K562 (cell line): ENCODE measurements around the gene ZBTB20. TPM values are rescaled to one million over a fixed set of nuclear protein-coding genes. Genes with fewer than 3 reads are reported as not detected.

Experiments used
- ATAC-seq: fragments of 200-7000 bp; cut with Tn5 transposase; 3 replicates; pipeline ENCODE4 v1.9.1; 2020; ENCODE audit warnings: moderate library complexity
- BruUV-seq: library from RNA; stranded (reverse); fragments of 400-500 nt; replicated peaks from 2 replicates; lab custom pipeline; 2021; lab: Mats Ljungman, UMichigan
- CTCF ChIA-PET: fragments of 300-600 bp; formaldehyde crosslinking; extraction: SDS; loops from one replicate; lab custom pipeline; 2021; ENCODE audit warnings: low intra/inter-chr PET ratio; lab: Yijun Ruan, JAX
- POLR2A ChIA-PET: fragments of 300-600, 350-650 bp; sonication (Branson Sonifier 250); formaldehyde crosslinking; extraction: SDS; loops from one replicate; lab custom pipeline; 2021; ENCODE audit warnings: antibody characterized with exemption, inconsistent platforms; lab: Yijun Ruan, JAX
- DNase-seq, 4 experiments: peaks; one replicate each; pipeline versions ENCODE4 v3.0.0 to v3.0.0-alpha.2; 2011 to 2018; ENCODE audit warnings: low spot score in 3 of 4, mixed read lengths in 3 of 4; ENCODE audit errors: extremely low read depth in 1 of 4
- FAIRE-seq: peaks from 2 replicates; lab custom pipeline; 2011; peaks lifted over from hg19 to GRCh38; lab: Jason Lieb, UNC
- H2AFZ ChIP-seq: 2 replicates; pipeline ENCODE4 v1.6.0; 2011; ENCODE audit warnings: low read depth, low read length, control low read depth, inconsistent platforms
- H3K27ac ChIP-seq: fragments of 200-600 bp; 3 replicates; pipeline ENCODE4 v1.8.0; 2011; ENCODE audit warnings: low read depth, mild to moderate bottlenecking, control low read depth, inconsistent platforms, low read length, moderate library complexity, mixed read lengths; ENCODE audit errors: extremely low read depth
- H3K27me3 ChIP-seq, 2 experiments: fragments of 300-600 bp in 1 of 2; 2 replicates in 1 of 2; 3 replicates in 1 of 2; pipeline versions ENCODE4 v1.6.0 to v1.8.0; 2011; ENCODE audit warnings: inconsistent platforms in 2 of 2, low read length in 2 of 2, mild to moderate bottlenecking in 1 of 2, mixed read lengths in 1 of 2, moderate library complexity in 1 of 2; ENCODE audit not compliant: control insufficient read depth in 2 of 2, insufficient read depth in 2 of 2
- H3K36me3 ChIP-seq: fragments of 300-600 bp; 3 replicates; pipeline ENCODE4 v1.8.0; 2011; ENCODE audit warnings: mild to moderate bottlenecking, low read length, inconsistent platforms; ENCODE audit not compliant: control insufficient read depth, insufficient read depth
- H3K4me1 ChIP-seq, 2 experiments: fragments of 200-600 bp in 1 of 2; replicated peaks in 1 of 2; 2 replicates in 1 of 2; 3 replicates in 1 of 2; pipeline versions ENCODE4 v1.5.1 to v1.8.0; 2011; ENCODE audit warnings: inconsistent platforms in 2 of 2, low read length in 2 of 2, mild to moderate bottlenecking in 1 of 2, mixed read lengths in 1 of 2, moderate library complexity in 1 of 2; ENCODE audit not compliant: control insufficient read depth in 2 of 2, insufficient read depth in 2 of 2
- H3K4me2 ChIP-seq: 2 replicates; pipeline ENCODE4 v1.6.1; 2011; ENCODE audit warnings: low read length, control low read depth, inconsistent platforms, mixed read lengths; ENCODE audit not compliant: insufficient read depth
- H3K4me3 ChIP-seq: fragments of 200-600 bp; sonication (generic), shearing (Covaris generic); 2 replicates; pipeline ENCODE4 v1.5.1; 2016; ENCODE audit warnings: control low read depth, inconsistent platforms
- H3K79me2 ChIP-seq: fragments of 200-600 bp; 3 replicates; pipeline ENCODE4 v1.8.0; 2011; ENCODE audit warnings: low read length, inconsistent platforms; ENCODE audit not compliant: control insufficient read depth, insufficient read depth
- H3K9ac ChIP-seq, 2 experiments: 2 replicates each; pipeline versions ENCODE4 v1.6.0 to v1.6.1; 2011; ENCODE audit warnings: low read depth in 2 of 2, low read length in 2 of 2, control low read depth in 1 of 2, inconsistent platforms in 1 of 2, mild to moderate bottlenecking in 1 of 2, mixed read lengths in 1 of 2; ENCODE audit not compliant: insufficient read depth in 1 of 2
- H3K9me1 ChIP-seq: one replicate; pipeline ENCODE4 v1.6.0; 2011; ENCODE audit warnings: inconsistent platforms, mild to moderate bottlenecking, low read length, moderate library complexity; ENCODE audit not compliant: control insufficient read depth, insufficient read depth
- H3K9me3 ChIP-seq: replicated peaks from 2 replicates; pipeline ENCODE4 v1.5.1; 2011; ENCODE audit warnings: low read depth, low read length, inconsistent platforms; ENCODE audit not compliant: control insufficient read depth, insufficient read depth
- H4K20me1 ChIP-seq: replicated peaks from 2 replicates; pipeline ENCODE4 v1.6.1; 2011; ENCODE audit warnings: low read length, inconsistent platforms, mixed read lengths; ENCODE audit not compliant: control insufficient read depth, insufficient read depth
- ETV6 ChIP-seq, 3 experiments: fragments of 150-350 bp in 1 of 3; sonication (generic) in 1 of 3; formaldehyde crosslinking in 1 of 3; IDR thresholded peaks; 2 replicates each; pipeline versions ENCODE4 v1.6.1 to v1.8.0; 2014 to 2022; ENCODE audit warnings: borderline replicate concordance in 2 of 3, low read depth in 2 of 3, antibody characterized with exemption in 1 of 3, low read length in 1 of 3, mild to moderate bottlenecking in 1 of 3, missing genetic modification reagents in 1 of 3
- FIP1L1 ChIP-seq: fragments of 200-400 bp; formaldehyde crosslinking; IDR thresholded peaks from 2 replicates; pipeline ENCODE4 v1.6.1; 2018; ENCODE audit warnings: mild to moderate bottlenecking, low read depth, low read length; ENCODE audit not compliant: poor library complexity, severe bottlenecking
- FOXM1 ChIP-seq, 2 experiments: fragments of 450-650 bp in 1 of 2; sonication (generic) in 1 of 2; formaldehyde crosslinking in 1 of 2; IDR thresholded peaks; 2 replicates each; pipeline versions ENCODE4 v1.6.1 to v1.9.0; 2017 to 2022; ENCODE audit warnings: low read depth in 2 of 2, mild to moderate bottlenecking in 2 of 2, missing genetic modification reagents in 1 of 2, moderate library complexity in 1 of 2
- HDAC2 ChIP-seq: fragments of 450-650 bp; IDR thresholded peaks from 2 replicates; pipeline ENCODE4 v1.6.1; 2016; ENCODE audit warnings: mild to moderate bottlenecking
- MAFF ChIP-seq: IDR thresholded peaks from 2 replicates; pipeline ENCODE4 v1.6.1; 2012; ENCODE audit warnings: low read length, improper control_type of control experiment
- MECOM ChIP-seq: fragments of 250-450 bp; sonication (Bioruptor Pico); IDR thresholded peaks from 2 replicates; pipeline ENCODE4 v1.8.0; 2022; ENCODE audit warnings: inconsistent platforms
- NR2C1 ChIP-seq, 2 experiments: fragments of 450-650 bp; IDR thresholded peaks; 2 replicates each; pipeline ENCODE4 v1.6.1; 2017; ENCODE audit warnings: mild to moderate bottlenecking in 2 of 2, antibody characterized with exemption in 1 of 2, inconsistent platforms in 1 of 2, missing compliant biosample characterization in 1 of 2, missing genetic modification characterization in 1 of 2
- RBBP5 ChIP-seq: fragments of 200-600 bp; sonication (generic); IDR thresholded peaks from 2 replicates; pipeline ENCODE4 v1.6.1; 2012; ENCODE audit warnings: borderline replicate concordance, mild to moderate bottlenecking, low read length, control low read depth, inconsistent platforms; ENCODE audit not compliant: insufficient read depth, poor library complexity, severe bottlenecking
- RCOR1 ChIP-seq, 2 experiments: IDR thresholded peaks; 2 replicates each; pipeline ENCODE4 v1.6.1; 2012; ENCODE audit warnings: low read depth in 2 of 2, low read length in 2 of 2, borderline replicate concordance in 1 of 2, improper control_type of control experiment in 1 of 2
- TAL1 ChIP-seq: fragments of 450-650 bp; IDR thresholded peaks from 2 replicates; pipeline ENCODE4 v1.6.1; 2016; ENCODE audit warnings: mild to moderate bottlenecking
- TCF7 ChIP-seq: sonication (generic); IDR thresholded peaks from 2 replicates; pipeline ENCODE4 v1.6.1; 2016; ENCODE audit warnings: antibody characterized with exemption, borderline replicate concordance
- TFAM ChIP-seq: fragments of 250-450 bp; sonication (Bioruptor Pico); conservative IDR thresholded peaks from 2 replicates; pipeline ENCODE4 v1.5.0; 2021; ENCODE audit warnings: mild to moderate bottlenecking, moderate library complexity
- THRAP3 ChIP-seq: fragments of 450-650 bp; IDR thresholded peaks from 2 replicates; pipeline ENCODE4 v1.6.1; 2016; ENCODE audit warnings: mild to moderate bottlenecking, inconsistent platforms, borderline replicate concordance
- TOE1 ChIP-seq, 2 experiments: fragments of 450-650 bp in 1 of 2; sonication (generic) in 1 of 2; formaldehyde crosslinking in 1 of 2; IDR thresholded peaks; 2 replicates each; pipeline versions ENCODE4 v1.7.1 to v1.8.0; 2016 to 2022; ENCODE audit warnings: borderline replicate concordance in 2 of 2, mild to moderate bottlenecking in 2 of 2, antibody characterized with exemption in 1 of 2, inconsistent platforms in 1 of 2, low read depth in 1 of 2, missing genetic modification reagents in 1 of 2, moderate library complexity in 1 of 2
- ZNF175 ChIP-seq: fragments of 200-800 bp; sonication (Bioruptor generic); IDR thresholded peaks from 2 replicates; pipeline ENCODE4 v1.6.1; 2016; ENCODE audit warnings: low read depth, mild to moderate bottlenecking, missing genetic modification characterization, missing compliant biosample characterization
- ZNF224 ChIP-seq: sonication (generic); formaldehyde crosslinking; IDR thresholded peaks from 2 replicates; pipeline ENCODE4 v1.8.0; 2022; ENCODE audit warnings: mild to moderate bottlenecking, missing genetic modification reagents
- ZNF644 ChIP-seq: fragments of 200-800 bp; sonication (Bioruptor generic); IDR thresholded peaks from 2 replicates; pipeline ENCODE4 v1.6.1; 2016; ENCODE audit warnings: low read depth, missing genetic modification characterization, missing compliant biosample characterization
- ZNF79 ChIP-seq: fragments of 250-450 bp; sonication (Bioruptor Pico); IDR thresholded peaks from 2 replicates; pipeline ENCODE4 v1.4.0; 2020; ENCODE audit warnings: low read depth, mild to moderate bottlenecking, moderate library complexity
- ZSCAN29 ChIP-seq: fragments of 450-650 bp; IDR thresholded peaks from 2 replicates; pipeline ENCODE4 v1.6.1; 2017
- WGBS: fragments of 100-300 bp; shearing (Covaris generic); methylation state at CpG from one replicate; pipeline ENCODE4 v1.1.6; 2016; ENCODE audit warnings: low coverage, mixed read lengths; ENCODE audit not compliant: insufficient coverage; ENCODE audit errors: missing lambda C conversion rate; 5-methylcytosine and 5-hydroxymethylcytosine counted together
- in situ Hi-C: fragments of 300-500 bp; cut with MboI; formaldehyde crosslinking; loops from 4 replicates; pipeline ENCODE4 v1.15.0; 2018; ENCODE audit warnings: inconsistent platforms, mixed read lengths
- intact Hi-C: fragments of 100-400 bp; cut with micrococcal nuclease; formaldehyde crosslinking; loops from 2 replicates; pipeline ENCODE4 v1.14.2; 2022
- polyA plus RNA-seq, 8 experiments: library from polyadenylated mRNA; depleted of rRNA in 4 of 8; stranded (reverse) in 5 of 8; unstranded in 3 of 8; fragments of >200 nt; fragmentation: Nextera tagmentation in 2 of 8; fragmentation: Illumina TruSeq in 1 of 8; extraction: Ambion mirVana in 2 of 8; extraction: Trizol in 1 of 8; gene quantifications; 2 replicates each; pipeline versions ENCODE4 v1.2.1 to v1.2.3, GENCODE V29; 2011 to 2014; ENCODE audit warnings: inconsistent platforms in 1 of 8, missing spikeins in 1 of 8
- total RNA-seq, 7 experiments: library from RNA; depleted of rRNA in 6 of 7; stranded (reverse); fragments of >200 nt in 6 of 7; fragmentation: Illumina TruSeq in 2 of 7; extraction: Trizol in 2 of 7; gene quantifications; 2 replicates each; pipeline versions ENCODE4 v1.2.1 to v1.2.3, GENCODE V29; 2011 to 2021; ENCODE audit warnings: low replicate concordance in 1 of 7

ZBTB20 gene
- total and polyA plus RNA-seq, 9 of the 15 experiments (the other 6 are each of a cell fraction or from before 2014, with no cell fraction given): 0.17 to 1.7 (median 0.45) TPM

GRCh38 chr3:114308830-114309229 lies 838.3 kb downstream of the ZBTB20 start:
- FAIRE-seq: no peak
- 0% methylated on average over 3 of the region's 5 CpGs for WGBS
- no peak overlapping the region for H3K4me2 ChIP-seq
- no peaks in the 10 kb centered on the region for H3K9me1 ChIP-seq
- H3K36me3 ChIP-seq: no peaks in the 10 kb centered on the region
- H3K9me3 ChIP-seq: no peaks in the 10 kb centered on the region
- ChIA-PET POLR2A (no interaction called here), CTCF (interaction anchor here (0.6 kb wide), 1 partner anchor 13 kb away, joined by 3 read pairs; no protein-coding TSS in a partner anchor)
- no peak overlapping the region for H3K9ac ChIP-seq
- H2AFZ ChIP-seq: no peak overlapping the region
- DNase-seq: no peak
- H3K4me1 ChIP-seq: no peaks in the 10 kb centered on the region
- no peak overlapping the region for H3K4me3 ChIP-seq
- no peaks in the 10 kb centered on the region for H3K79me2 ChIP-seq
- no peak for TF ChIP-seq MECOM
- no peak for TF ChIP-seq ETV6 (IDR thresholded peaks at IDR 0.05; ENCODE audit: borderline replicate concordance in 1 of 2, low read depth in 2 of 2, low read length in 1 of 2)
- TF ChIP-seq ETV6 (CRISPR knock-in tag; IDR thresholded peaks at IDR 0.05; ENCODE audit: borderline replicate concordance): no peak
- no peak for TF ChIP-seq RCOR1 (IDR thresholded peaks at IDR 0.05; ENCODE audit: borderline replicate concordance in 1 of 2, low read depth in 2 of 2, low read length in 2 of 2)
- TF ChIP-seq ZNF175 (CRISPR knock-in tag): no peak
- TF ChIP-seq THRAP3: no peak
- TF ChIP-seq FIP1L1: no peak
- no peak for TF ChIP-seq ZNF644
- TF ChIP-seq TFAM (CRISPR knock-in tag): no peak
- no peak for TF ChIP-seq RBBP5
- no peak for TF ChIP-seq ZNF224 (CRISPR knock-in tag)
- TF ChIP-seq TAL1: no peak
- no peak for TF ChIP-seq HDAC2
- no peak for TF ChIP-seq ZSCAN29
- TF ChIP-seq MAFF: no peak
- no peak for TF ChIP-seq NR2C1 (IDR thresholded peaks at IDR 0.05)
- TF ChIP-seq NR2C1 (tag; IDR thresholded peaks at IDR 0.05): no peak
- no peak for TF ChIP-seq ZNF79 (CRISPR knock-in tag)
- TF ChIP-seq FOXM1 (IDR thresholded peaks at IDR 0.05; ENCODE audit: low read depth): no peak
- TF ChIP-seq FOXM1 (CRISPR knock-in tag; IDR thresholded peaks at IDR 0.05; ENCODE audit: low read depth): no peak
- no peak for TF ChIP-seq TOE1 (IDR thresholded peaks at IDR 0.05; ENCODE audit: borderline replicate concordance)
- no peak for TF ChIP-seq TOE1 (CRISPR knock-in tag; IDR thresholded peaks at IDR 0.05; ENCODE audit: borderline replicate concordance, low read depth)
- no peak for TF ChIP-seq TCF7
- no peak for ATAC-seq
- intact Hi-C loops: no loop called here
- no peaks in the 10 kb centered on the region for H3K27me3 ChIP-seq
- H4K20me1 ChIP-seq: no peaks in the 10 kb centered on the region
- no TSS peak for BruUV-seq
- no peak overlapping the region for H3K27ac ChIP-seq
- in situ Hi-C loops: no loop called here
